ENCODE data around the gene NFATC4. TPM values are rescaled to one million over a fixed set of nuclear protein-coding genes. Genes with fewer than 3 reads are reported as not detected.
A peak's percentile ranks its signal among the peaks of the same experiment; 100 is the strongest.

The NFATC4 gene
- total RNA-seq, 1 donor from 2014 or later, result 56.6 TPM

- peaks cover 68% of the 10 kb centered on the region for H3K27me3 Mint-ChIP-seq
Measured at GRCh38 chr14:24329736-24330135, 38.2 kb upstream of the NFATC4 start.

DNA sequence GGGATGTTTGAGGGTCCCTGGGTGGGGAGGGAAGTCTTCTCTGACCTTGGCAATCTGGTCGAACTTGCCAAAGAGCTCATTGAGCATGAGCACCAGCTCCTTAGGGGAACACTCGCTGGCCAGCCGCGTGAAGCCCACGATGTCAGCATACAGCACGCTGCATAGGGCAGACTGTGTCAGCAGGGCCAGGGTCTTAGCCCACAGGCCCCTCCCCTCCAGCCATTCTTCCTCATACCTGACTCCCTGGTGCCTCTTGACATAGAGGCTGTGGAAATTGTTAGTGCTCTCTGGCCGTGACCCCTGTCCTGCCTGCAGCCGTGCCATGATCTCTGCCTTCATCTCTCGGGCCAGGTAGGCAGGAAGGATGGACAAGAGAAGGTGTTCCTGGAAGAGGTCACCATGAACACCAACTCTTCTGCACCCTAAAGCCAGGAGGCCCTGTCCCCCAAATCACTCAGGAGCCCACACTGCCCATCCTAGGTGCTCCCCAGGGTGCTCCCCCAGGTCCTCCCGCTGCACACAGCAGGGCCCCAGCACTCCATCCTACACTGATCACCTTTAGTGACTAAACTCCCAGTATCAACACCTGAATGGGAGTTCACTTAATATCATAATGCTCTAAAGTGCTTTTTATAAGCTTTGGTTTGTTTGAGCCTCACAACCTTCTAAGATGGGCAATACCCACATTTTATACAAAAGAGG is 36.9 kb upstream of the NFATC4 start:
- Mint-ChIP-seq H3K27me3 (peaks cover 76% of the 10 kb centered on the region), H3K9me3 (ENCODE audit: low read depth) (no peaks in the 10 kb centered on the region), H3K4me1 (ENCODE audit: low read depth) (peaks cover 3% of the 10 kb centered on the region), H3K4me3 (ENCODE audit: low read depth) (no peak overlapping the region), H3K36me3 (ENCODE audit: insufficient read depth) (no peaks in the 10 kb centered on the region), H3K27ac (peak overlapping the region; percentile 73)
- TF ChIP-seq CTCF (IDR thresholded peaks at IDR 0.05; ENCODE audit: unreplicated experiment), result no peak
- no peak for DNase-seq (ENCODE audit: low spot score, unreplicated experiment)

More at GRCh38 chr14:24329736-24330135, 38.2 kb upstream of the NFATC4 start:
- no peak for DNase-seq (ENCODE audit: low spot score, unreplicated experiment)
- Mint-ChIP-seq H3K4me3 (ENCODE audit: low read depth) (no peak overlapping the region), H3K36me3 (ENCODE audit: insufficient read depth) (no peaks in the 10 kb centered on the region), H3K4me1 (ENCODE audit: low read depth) (peaks cover 3% of the 10 kb centered on the region), H3K9me3 (ENCODE audit: low read depth) (no peaks in the 10 kb centered on the region), H3K27ac (no peak overlapping the region)
- no peak for TF ChIP-seq CTCF (IDR thresholded peaks at IDR 0.05; ENCODE audit: unreplicated experiment)

DNA sequence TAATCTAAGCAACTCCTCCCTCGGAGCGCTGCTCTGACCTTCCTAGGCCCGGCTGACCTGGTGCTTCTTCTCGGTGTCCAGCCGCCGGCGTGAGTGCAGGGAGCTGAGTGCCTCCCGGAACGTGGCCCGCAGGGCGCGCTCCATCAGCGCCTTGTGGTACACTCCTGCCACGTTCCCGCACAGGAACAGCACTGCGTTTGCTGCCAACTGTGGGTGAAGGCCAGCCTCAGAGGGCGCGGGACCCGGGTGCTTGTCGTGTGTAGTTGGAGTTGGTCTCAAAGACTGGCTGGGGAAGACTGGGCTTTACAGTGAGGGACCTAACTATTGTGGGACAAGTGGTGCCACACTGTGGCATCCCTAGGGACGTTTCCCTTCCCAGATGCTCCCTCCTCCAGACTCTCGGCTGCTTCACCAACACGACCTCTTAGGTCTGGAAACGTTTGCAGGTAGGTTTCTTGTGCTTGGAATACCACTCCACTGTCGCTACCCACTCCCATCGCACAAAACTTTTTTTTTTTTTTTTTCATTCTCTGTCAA is 36.2 kb upstream of the NFATC4 start:
- Mint-ChIP-seq H3K9me3 (ENCODE audit: low read depth) (no peaks in the 10 kb centered on the region), H3K4me3 (ENCODE audit: low read depth) (no peak overlapping the region), H3K36me3 (ENCODE audit: insufficient read depth) (no peaks in the 10 kb centered on the region), H3K4me1 (ENCODE audit: low read depth) (peaks cover 3% of the 10 kb centered on the region), H3K27me3 (peaks cover 80% of the 10 kb centered on the region), H3K27ac (peak overlapping the region; percentile 0)
- DNase-seq (ENCODE audit: low spot score, unreplicated experiment), result no peak
- TF ChIP-seq CTCF (IDR thresholded peaks at IDR 0.05; ENCODE audit: unreplicated experiment), result no peak

DNA sequence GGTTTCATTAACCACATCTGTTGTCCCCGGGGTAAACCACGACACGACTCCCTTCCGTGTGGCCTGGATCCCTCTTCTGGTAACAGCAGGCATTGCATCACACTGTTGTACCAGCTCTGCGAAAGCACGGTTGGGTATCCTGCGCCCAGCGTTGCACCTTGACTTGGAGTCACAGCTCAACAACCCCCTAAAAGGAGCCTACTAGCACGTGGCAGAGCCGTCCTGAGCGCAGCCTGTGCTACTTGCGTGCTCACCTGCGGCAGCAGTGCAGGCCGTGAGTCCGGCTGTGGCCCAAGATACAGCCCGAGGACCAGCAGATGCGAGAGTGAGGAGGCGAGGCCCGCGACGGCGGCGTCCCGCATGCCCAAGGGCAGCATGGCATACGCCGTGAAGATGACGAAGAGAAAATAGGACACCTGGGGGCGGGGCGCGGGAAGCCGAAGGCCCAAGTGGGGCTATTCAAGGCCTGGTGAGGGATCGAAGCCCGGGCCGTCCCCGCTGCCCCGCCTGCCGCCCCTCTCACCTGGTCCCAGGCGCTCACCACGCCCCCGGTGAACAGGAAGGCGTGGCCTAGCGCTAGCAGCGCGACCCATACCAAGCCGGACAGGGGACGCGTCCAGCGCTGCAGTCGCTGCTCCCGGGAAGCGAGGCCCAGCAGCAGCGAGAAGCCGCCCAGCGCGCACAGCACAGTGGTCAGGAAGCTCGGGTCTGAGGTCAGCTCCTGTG is 35.6 kb upstream of the NFATC4 start:
- Mint-ChIP-seq H3K27ac (peak overlapping the region; percentile 0), H3K27me3 (peaks cover 84% of the 10 kb centered on the region)

More for the DNA sequence above, 35.6 kb upstream of the NFATC4 start:
- peak; percentile 46 for DNase-seq (ENCODE audit: low spot score, unreplicated experiment)
- TF ChIP-seq CTCF (IDR thresholded peaks at IDR 0.05; ENCODE audit: unreplicated experiment), result peak; percentile 67
- H3K9me3 Mint-ChIP-seq (ENCODE audit: low read depth), result no peaks in the 10 kb centered on the region
- peaks cover 4% of the 10 kb centered on the region for H3K4me1 Mint-ChIP-seq (ENCODE audit: low read depth)
- no peaks in the 10 kb centered on the region for H3K36me3 Mint-ChIP-seq (ENCODE audit: insufficient read depth)
- peak overlapping the region; percentile 59 for H3K4me3 Mint-ChIP-seq (ENCODE audit: low read depth)
